GM18502 (cell line): ENCODE data around the gene FAM181A.
A peak's percentile ranks its signal among the peaks of the same experiment; 100 is the strongest.

Source experiments
- ATAC-seq: cut with Tn5 transposase; IDR thresholded peaks from one replicate; pipeline ENCODE4 v1.9.1; 2021; ENCODE audit warnings: mild to moderate bottlenecking; ENCODE audit not compliant: unreplicated experiment, poor library complexity

The FAM181A gene

GRCh38 chr14:93927800-93928145, 629 bp downstream of the FAM181A start:
- ATAC-seq, result no peak

- no peak for ATAC-seq
These were observed 1.3 kb downstream of the FAM181A start for GRCh38 chr14:93928184-93929047.

- ATAC-seq, result no peak
These were observed 1.9 kb downstream of the FAM181A start for GRCh38 chr14:93929048-93929535.

- ATAC-seq, result no peak
These were observed 2.5 kb downstream of the FAM181A start for GRCh38 chr14:93929657-93930056.

GRCh38 chr14:93930296-93930988, 3.3 kb downstream of the FAM181A start:
- no peak for ATAC-seq

GRCh38 chr14:93930989-93931307, 3.8 kb downstream of the FAM181A start:
- no peak for ATAC-seq

- ATAC-seq, result no peak
These were observed 5.5 kb downstream of the FAM181A start for GRCh38 chr14:93932642-93933041.

- no peak for ATAC-seq
These were observed 8.1 kb downstream of the FAM181A start for GRCh38 chr14:93935213-93935612.

- ATAC-seq, result no peak
These were observed 9.1 kb downstream of the FAM181A start for GRCh38 chr14:93936245-93936644.

- no peak for ATAC-seq
These were observed 9.8 kb downstream of the FAM181A start for GRCh38 chr14:93936926-93937325.

- no peak for ATAC-seq
These were observed 10.4 kb downstream of the FAM181A start for GRCh38 chr14:93937519-93937918.

- no peak for ATAC-seq
These were observed 11.7 kb downstream of the FAM181A start for GRCh38 chr14:93938751-93939303.

- ATAC-seq, result peak; percentile 93
These were observed 12.4 kb downstream of the FAM181A start for GRCh38 chr14:93939304-93940229.

GRCh38 chr14:93940437-93940836, 13.3 kb downstream of the FAM181A start:
- no peak for ATAC-seq

GRCh38 chr14:93941293-93941910, 14.3 kb downstream of the FAM181A start:
- no peak for ATAC-seq

- no peak for ATAC-seq
These were observed 15.9 kb downstream of the FAM181A start for GRCh38 chr14:93943052-93943451.

GRCh38 chr14:93943930-93944329, 16.8 kb downstream of the FAM181A start:
- ATAC-seq, result no peak

GRCh38 chr14:93944348-93945069, 17.4 kb downstream of the FAM181A start:
- ATAC-seq, result no peak

- ATAC-seq, result no peak
These were observed 17.9 kb downstream of the FAM181A start for GRCh38 chr14:93945070-93945399.
